Cardiac muscle cell (in vitro differentiated cells and primary cell): ENCODE results near the gene KMT5B. TPM values are rescaled to one million over a fixed set of nuclear protein-coding genes. Genes with fewer than 3 reads are reported as not detected.
A peak's percentile ranks its signal among the peaks of the same experiment; 100 is the strongest.

Experiments
- DNase-seq, 2 donors: peaks; one replicate each; pipeline versions ENCODE4 v3.0.0 to v3.0.0-alpha.2; 2010 to 2017; ENCODE audit warnings: low read depth in 1 of 2, low spot score in 1 of 2
- H3K27ac ChIP-seq: fragments of 200-600 bp; sonication (generic); 2 replicates; pipeline ENCODE4 v1.5.1; 2016
- H3K27me3 ChIP-seq: fragments of 200-600 bp; sonication (generic); 2 replicates; pipeline ENCODE4 v1.6.0; 2016; ENCODE audit warnings: control low read depth
- H3K36me3 ChIP-seq: fragments of 200-600 bp; sonication (generic); 2 replicates; pipeline ENCODE4 v1.5.1; 2016; ENCODE audit warnings: control low read depth
- H3K4me1 ChIP-seq: fragments of 200-600 bp; sonication (generic); 2 replicates; pipeline ENCODE4 v1.8.1; 2017; ENCODE audit warnings: low read depth, mild to moderate bottlenecking, mixed run types
- H3K4me3 ChIP-seq: fragments of 200-600 bp; sonication (generic); 2 replicates; pipeline ENCODE4 v1.5.1; 2016; ENCODE audit warnings: mild to moderate bottlenecking
- H3K9me3 ChIP-seq: fragments of 200-600 bp; sonication (generic); 2 replicates; pipeline ENCODE4 v1.5.1; 2017; ENCODE audit warnings: low read depth, mild to moderate bottlenecking, control low read depth
- CTCF ChIP-seq: IDR thresholded peaks from 2 replicates; pipeline ENCODE4 v1.5.1; 2012; ENCODE audit warnings: low read depth, mild to moderate bottlenecking, low read length
- polyA plus RNA-seq: library from polyadenylated mRNA; unstranded; fragments of >200 nt; fragmentation: Nextera tagmentation; extraction: Ambion mirVana; gene quantifications from 2 replicates; pipeline ENCODE4 v1.2.1, GENCODE V29; 2016
- total RNA-seq: library from RNA; depleted of rRNA; stranded (reverse); fragments of >200 nt; gene quantifications from 2 replicates; pipeline ENCODE4 v1.2.3, GENCODE V29; 2016

Gene KMT5B
- total and polyA plus RNA-seq, 2 experiments from 2014 or later, result 34.1 to 36.7 TPM

GRCh38 chr11:68193018-68193417 lies 20.1 kb downstream of the KMT5B start:
- Histone ChIP-seq H3K36me3 (no peaks in the 10 kb centered on the region), H3K27me3 (no peaks in the 10 kb centered on the region), H3K27ac (no peak overlapping the region), H3K4me3 (no peak overlapping the region), H3K4me1 (peaks cover 5% of the 10 kb centered on the region), H3K9me3 (no peaks in the 10 kb centered on the region)
- no peak for TF ChIP-seq CTCF
- no peak for DNase-seq

- peak overlapping the region; percentile 52 for H3K27ac ChIP-seq
- no peaks in the 10 kb centered on the region for H3K9me3 ChIP-seq
- no peaks in the 10 kb centered on the region for H3K36me3 ChIP-seq
- no peaks in the 10 kb centered on the region for H3K27me3 ChIP-seq
- no peak for DNase-seq
- peaks cover 5% of the 10 kb centered on the region for H3K4me1 ChIP-seq
- no peak for TF ChIP-seq CTCF
- no peak overlapping the region for H3K4me3 ChIP-seq
Observed at GRCh38 chr11:68191661-68192579, 21.2 kb downstream of the KMT5B start.

GRCh38 chr11:68189888-68190287 lies 23.2 kb downstream of the KMT5B start:
- H3K27ac ChIP-seq, result no peak overlapping the region
- no peak for TF ChIP-seq CTCF
- peaks cover 10% of the 10 kb centered on the region for H3K36me3 ChIP-seq
- H3K9me3 ChIP-seq, result no peaks in the 10 kb centered on the region
- no peak for DNase-seq
- H3K4me3 ChIP-seq, result no peak overlapping the region
- H3K27me3 ChIP-seq, result no peaks in the 10 kb centered on the region
- H3K4me1 ChIP-seq, result no peaks in the 10 kb centered on the region

GRCh38 chr11:68189082-68189481 lies 24.0 kb downstream of the KMT5B start:
- Histone ChIP-seq H3K4me1 (no peaks in the 10 kb centered on the region), H3K27me3 (no peaks in the 10 kb centered on the region), H3K27ac (no peak overlapping the region), H3K4me3 (no peak overlapping the region), H3K36me3 (peaks cover 17% of the 10 kb centered on the region), H3K9me3 (no peaks in the 10 kb centered on the region)
- no peak for DNase-seq
- TF ChIP-seq CTCF, result no peak

GRCh38 chr11:68186061-68186460 lies 27.0 kb downstream of the KMT5B start:
- Histone ChIP-seq H3K27me3 (no peaks in the 10 kb centered on the region), H3K4me3 (no peak overlapping the region), H3K9me3 (no peaks in the 10 kb centered on the region), H3K4me1 (no peaks in the 10 kb centered on the region), H3K36me3 (peaks cover 26% of the 10 kb centered on the region), H3K27ac (no peak overlapping the region)
- TF ChIP-seq CTCF, result no peak
- DNase-seq, result no peak
